K562 (cell line): ENCODE results near the gene IGF2R. TPM values are rescaled to one million over a fixed set of nuclear protein-coding genes. Genes with fewer than 3 reads are reported as not detected.

Experiments
- CBFA2T3 ChIP-seq: fragments of 450-650 bp; IDR thresholded peaks from 2 replicates; pipeline ENCODE4 v1.6.1; 2017
- CEBPB ChIP-seq: fragments of 450-650 bp; IDR thresholded peaks from 2 replicates; pipeline ENCODE4 v1.6.1; 2016; ENCODE audit warnings: missing genetic modification characterization, missing compliant biosample characterization
- CHCHD3 ChIP-seq: fragments of 250-450 bp; sonication (Bioruptor Pico); IDR thresholded peaks from 2 replicates; pipeline ENCODE4 v2.1.2; 2022; ENCODE audit warnings: mild to moderate bottlenecking
- CHD7 ChIP-seq: fragments of 200-600 bp; sonication (generic); IDR thresholded peaks from one replicate; pipeline ENCODE4 v1.6.1; 2012; ENCODE audit warnings: mild to moderate bottlenecking, low read depth, low read length, inconsistent platforms
- HNRNPH1 ChIP-seq: fragments of 200-400 bp; formaldehyde crosslinking; optimal IDR thresholded peaks from 2 replicates; pipeline ENCODE3; 2017; ENCODE audit warnings: low read depth, mild to moderate bottlenecking, low read length, moderate library complexity
- IRF2 ChIP-seq: sonication (generic); formaldehyde crosslinking; IDR thresholded peaks from 2 replicates; pipeline ENCODE4 v1.8.1; 2022; ENCODE audit warnings: mild to moderate bottlenecking, missing genetic modification reagents
- SPI1 ChIP-seq: IDR thresholded peaks from 2 replicates; pipeline ENCODE4 v1.6.1; 2011; ENCODE audit warnings: low read depth, low read length, control low read depth, borderline replicate concordance
- ZBED1 ChIP-seq: IDR thresholded peaks from 2 replicates; pipeline ENCODE4 v1.6.1; 2014
- ZNF197 ChIP-seq: fragments of 200-800 bp; sonication (Bioruptor generic); IDR thresholded peaks from 2 replicates; pipeline ENCODE4 v1.6.1; 2016; ENCODE audit warnings: low read depth, missing genetic modification characterization, missing compliant biosample characterization
- ZNF217 ChIP-seq: sonication (generic); formaldehyde crosslinking; IDR thresholded peaks from 2 replicates; pipeline ENCODE4 v1.8.0; 2022; ENCODE audit warnings: mild to moderate bottlenecking, missing genetic modification reagents
- polyA plus RNA-seq, 8 experiments: library from polyadenylated mRNA; depleted of rRNA in 4 of 8; stranded (reverse) in 5 of 8; unstranded in 3 of 8; fragments of >200 nt; fragmentation: Nextera tagmentation in 2 of 8; fragmentation: Illumina TruSeq in 1 of 8; extraction: Ambion mirVana in 2 of 8; extraction: Trizol in 1 of 8; gene quantifications; 2 replicates each; pipeline versions ENCODE4 v1.2.1 to v1.2.3, GENCODE V29; 2011 to 2014; ENCODE audit warnings: inconsistent platforms in 1 of 8, missing spikeins in 1 of 8
- total RNA-seq, 7 experiments: library from RNA; depleted of rRNA in 6 of 7; stranded (reverse); fragments of >200 nt in 6 of 7; fragmentation: Illumina TruSeq in 2 of 7; extraction: Trizol in 2 of 7; gene quantifications; 2 replicates each; pipeline versions ENCODE4 v1.2.1 to v1.2.3, GENCODE V29; 2011 to 2021; ENCODE audit warnings: low replicate concordance in 1 of 7
- TF ChIP-seq, protein P1 (sequence below): sonication (generic); formaldehyde crosslinking; IDR thresholded peaks from 2 replicates; pipeline ENCODE4 v1.8.1; 2023; ENCODE audit warnings: mild to moderate bottlenecking, missing genetic modification reagents, moderate library complexity
- TF ChIP-seq, protein P2 (sequence below): fragments of 200-800 bp; sonication (Bioruptor generic); IDR thresholded peaks from 2 replicates; pipeline ENCODE4 v1.6.1; 2016; ENCODE audit warnings: missing genetic modification characterization, missing compliant biosample characterization

IGF2R gene
- total and polyA plus RNA-seq, 9 of the 15 experiments (the other 6 are each of a cell fraction or from before 2014, with no cell fraction given), result 3.5 to 92.3 (median 34.5) TPM

- TF ChIP-seq, protein P1, sequence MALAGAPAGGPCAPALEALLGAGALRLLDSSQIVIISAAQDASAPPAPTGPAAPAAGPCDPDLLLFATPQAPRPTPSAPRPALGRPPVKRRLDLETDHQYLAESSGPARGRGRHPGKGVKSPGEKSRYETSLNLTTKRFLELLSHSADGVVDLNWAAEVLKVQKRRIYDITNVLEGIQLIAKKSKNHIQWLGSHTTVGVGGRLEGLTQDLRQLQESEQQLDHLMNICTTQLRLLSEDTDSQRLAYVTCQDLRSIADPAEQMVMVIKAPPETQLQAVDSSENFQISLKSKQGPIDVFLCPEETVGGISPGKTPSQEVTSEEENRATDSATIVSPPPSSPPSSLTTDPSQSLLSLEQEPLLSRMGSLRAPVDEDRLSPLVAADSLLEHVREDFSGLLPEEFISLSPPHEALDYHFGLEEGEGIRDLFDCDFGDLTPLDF (CRISPR knock-in tag), result no peak
- no peak for TF ChIP-seq CEBPB (tag)
- TF ChIP-seq CBFA2T3, result peak; percentile 9; the same call in 1 of the 2 replicates
- TF ChIP-seq HNRNPH1, result no peak
- TF ChIP-seq IRF2 (CRISPR knock-in tag), result no peak
- TF ChIP-seq ZNF197 (CRISPR knock-in tag), result no peak
- TF ChIP-seq ZBED1, result no peak
- TF ChIP-seq, protein P2, sequence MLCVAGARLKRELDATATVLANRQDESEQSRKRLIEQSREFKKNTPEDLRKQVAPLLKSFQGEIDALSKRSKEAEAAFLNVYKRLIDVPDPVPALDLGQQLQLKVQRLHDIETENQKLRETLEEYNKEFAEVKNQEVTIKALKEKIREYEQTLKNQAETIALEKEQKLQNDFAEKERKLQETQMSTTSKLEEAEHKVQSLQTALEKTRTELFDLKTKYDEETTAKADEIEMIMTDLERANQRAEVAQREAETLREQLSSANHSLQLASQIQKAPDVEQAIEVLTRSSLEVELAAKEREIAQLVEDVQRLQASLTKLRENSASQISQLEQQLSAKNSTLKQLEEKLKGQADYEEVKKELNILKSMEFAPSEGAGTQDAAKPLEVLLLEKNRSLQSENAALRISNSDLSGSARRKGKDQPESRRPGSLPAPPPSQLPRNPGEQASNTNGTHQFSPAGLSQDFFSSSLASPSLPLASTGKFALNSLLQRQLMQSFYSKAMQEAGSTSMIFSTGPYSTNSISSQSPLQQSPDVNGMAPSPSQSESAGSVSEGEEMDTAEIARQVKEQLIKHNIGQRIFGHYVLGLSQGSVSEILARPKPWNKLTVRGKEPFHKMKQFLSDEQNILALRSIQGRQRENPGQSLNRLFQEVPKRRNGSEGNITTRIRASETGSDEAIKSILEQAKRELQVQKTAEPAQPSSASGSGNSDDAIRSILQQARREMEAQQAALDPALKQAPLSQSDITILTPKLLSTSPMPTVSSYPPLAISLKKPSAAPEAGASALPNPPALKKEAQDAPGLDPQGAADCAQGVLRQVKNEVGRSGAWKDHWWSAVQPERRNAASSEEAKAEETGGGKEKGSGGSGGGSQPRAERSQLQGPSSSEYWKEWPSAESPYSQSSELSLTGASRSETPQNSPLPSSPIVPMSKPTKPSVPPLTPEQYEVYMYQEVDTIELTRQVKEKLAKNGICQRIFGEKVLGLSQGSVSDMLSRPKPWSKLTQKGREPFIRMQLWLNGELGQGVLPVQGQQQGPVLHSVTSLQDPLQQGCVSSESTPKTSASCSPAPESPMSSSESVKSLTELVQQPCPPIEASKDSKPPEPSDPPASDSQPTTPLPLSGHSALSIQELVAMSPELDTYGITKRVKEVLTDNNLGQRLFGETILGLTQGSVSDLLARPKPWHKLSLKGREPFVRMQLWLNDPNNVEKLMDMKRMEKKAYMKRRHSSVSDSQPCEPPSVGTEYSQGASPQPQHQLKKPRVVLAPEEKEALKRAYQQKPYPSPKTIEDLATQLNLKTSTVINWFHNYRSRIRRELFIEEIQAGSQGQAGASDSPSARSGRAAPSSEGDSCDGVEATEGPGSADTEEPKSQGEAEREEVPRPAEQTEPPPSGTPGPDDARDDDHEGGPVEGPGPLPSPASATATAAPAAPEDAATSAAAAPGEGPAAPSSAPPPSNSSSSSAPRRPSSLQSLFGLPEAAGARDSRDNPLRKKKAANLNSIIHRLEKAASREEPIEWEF (CRISPR knock-in tag), result no peak
- TF ChIP-seq SPI1, result no peak
- no peak for TF ChIP-seq CHCHD3 (CRISPR knock-in tag)
- no peak for TF ChIP-seq CHD7
- no peak for TF ChIP-seq ZNF217 (CRISPR knock-in tag)
These were observed 8.9 kb upstream of the IGF2R start (continued) for GRCh38 chr6:159959976-159960384.
